MM.1S (cell line): ENCODE results near the gene PDE1C.

Source experiments
- DNase-seq: peaks from one replicate; pipeline ENCODE4 v3.0.0-alpha.2; 2015
- H2AFZ ChIP-seq: fragments of 300-600 bp; sonication (generic); 2 replicates; pipeline ENCODE4 v1.6.0; 2016; ENCODE audit warnings: antibody characterized with exemption, low read length
- H3F3A ChIP-seq: fragments of 300-600 bp; sonication (generic); 2 replicates; pipeline ENCODE4 v1.6.1; 2016; ENCODE audit warnings: mild to moderate bottlenecking, antibody characterized with exemption, low read length, moderate library complexity, mixed read lengths; ENCODE audit not compliant: insufficient read depth
- H3K27ac ChIP-seq: fragments of 300-600 bp; sonication (generic); 2 replicates; pipeline ENCODE4 v1.5.1; 2016; ENCODE audit warnings: mild to moderate bottlenecking, low read length
- H3K27me3 ChIP-seq: fragments of 300-600 bp; sonication (generic); replicated peaks from 2 replicates; pipeline ENCODE4 v1.6.0; 2016; ENCODE audit warnings: low read length; ENCODE audit not compliant: insufficient read depth
- H3K36me3 ChIP-seq: fragments of 300-600 bp; sonication (generic); replicated peaks from 2 replicates; pipeline ENCODE4 v1.6.1; 2016; ENCODE audit warnings: mild to moderate bottlenecking, low read length, mixed read lengths; ENCODE audit not compliant: insufficient read depth
- H3K4me1 ChIP-seq: fragments of 300-600 bp; sonication (generic); 2 replicates; pipeline ENCODE4 v1.6.1; 2016; ENCODE audit warnings: low read length, mixed read lengths
- H3K4me2 ChIP-seq: fragments of 300-600 bp; sonication (generic); 2 replicates; pipeline ENCODE4 v1.6.0; 2016; ENCODE audit warnings: low read depth, low read length
- H3K4me3 ChIP-seq: fragments of 300-600 bp; sonication (generic); 2 replicates; pipeline ENCODE4 v1.5.1; 2016; ENCODE audit warnings: low read length, mixed read lengths
- H3K79me2 ChIP-seq: fragments of 300-600 bp; sonication (generic); 2 replicates; pipeline ENCODE4 v1.6.1; 2016; ENCODE audit warnings: mixed run types, low read length, mixed read lengths
- H3K9ac ChIP-seq: fragments of 300-600 bp; sonication (generic); 2 replicates; pipeline ENCODE4 v1.6.1; 2016; ENCODE audit warnings: low read length, mixed read lengths
- H3K9me2 ChIP-seq: fragments of 300-600 bp; sonication (generic); replicated peaks from 2 replicates; pipeline ENCODE4 v1.6.1; 2016; ENCODE audit warnings: mild to moderate bottlenecking, low read length, mixed read lengths; ENCODE audit not compliant: insufficient read depth
- H3K9me3 ChIP-seq: fragments of 300-600 bp; sonication (generic); replicated peaks from 2 replicates; pipeline ENCODE4 v1.6.1; 2016; ENCODE audit warnings: mild to moderate bottlenecking, low read length, mixed read lengths; ENCODE audit not compliant: insufficient read depth
- H4K20me1 ChIP-seq: fragments of 300-600 bp; sonication (generic); 2 replicates; pipeline ENCODE4 v1.6.1; 2016; ENCODE audit warnings: mild to moderate bottlenecking, low read length, moderate library complexity, mixed read lengths; ENCODE audit not compliant: insufficient read depth
- CTCF ChIP-seq: fragments of 300-600 bp; sonication (generic); IDR thresholded peaks from 2 replicates; pipeline ENCODE4 v1.5.1; 2016; ENCODE audit warnings: antibody characterized with exemption, low read length, mixed read lengths
- EZH2 ChIP-seq: fragments of 300-600 bp; sonication (generic); optimal IDR thresholded peaks from 2 replicates; pipeline ENCODE3; 2017; ENCODE audit warnings: low read depth, mild to moderate bottlenecking, antibody characterized with exemption, low read length, mixed read lengths
- EZH2phosphoT487 ChIP-seq: fragments of 300-600 bp; sonication (generic); IDR thresholded peaks from 2 replicates; pipeline ENCODE4 v1.6.1; 2018; ENCODE audit warnings: antibody characterized with exemption, low read length

Gene PDE1C

GRCh38 chr7:31957090-31957720 is 113.0 kb downstream of the PDE1C start:
- Histone ChIP-seq H3K4me3 (no peak overlapping the region), H4K20me1 (no peaks in the 10 kb centered on the region), H3K79me2 (no peaks in the 10 kb centered on the region), H3K4me2 (no peak overlapping the region), H3K9me2 (no peaks in the 10 kb centered on the region), H3K36me3 (no peaks in the 10 kb centered on the region), H3K9ac (no peak overlapping the region), H3K9me3 (no peaks in the 10 kb centered on the region), H3K27ac (no peak overlapping the region), H3F3A (no peaks in the 10 kb centered on the region), H3K27me3 (no peaks in the 10 kb centered on the region), H2AFZ (no peak overlapping the region), H3K4me1 (no peaks in the 10 kb centered on the region)
- DNase-seq: no peak
- TF ChIP-seq CTCF (no peak), EZH2 (no peak), EZH2phosphoT487 (no peak)

- Histone ChIP-seq H4K20me1 (no peaks in the 10 kb centered on the region), H3K4me2 (no peak overlapping the region), H2AFZ (no peak overlapping the region), H3K27me3 (no peaks in the 10 kb centered on the region), H3K36me3 (no peaks in the 10 kb centered on the region), H3K4me1 (no peaks in the 10 kb centered on the region), H3F3A (no peaks in the 10 kb centered on the region), H3K27ac (no peak overlapping the region), H3K9me3 (no peaks in the 10 kb centered on the region), H3K79me2 (no peaks in the 10 kb centered on the region), H3K4me3 (no peak overlapping the region), H3K9ac (no peak overlapping the region), H3K9me2 (no peaks in the 10 kb centered on the region)
- TF ChIP-seq EZH2phosphoT487 (no peak), EZH2 (no peak), CTCF (no peak)
- DNase-seq: no peak
Observed at GRCh38 chr7:31955641-31956040, 114.6 kb downstream of the PDE1C start.

- Histone ChIP-seq H2AFZ (no peak overlapping the region), H3K27ac (no peak overlapping the region), H3K36me3 (no peaks in the 10 kb centered on the region), H3K27me3 (no peaks in the 10 kb centered on the region), H3K9ac (no peak overlapping the region), H3K4me3 (no peak overlapping the region), H3K9me3 (no peaks in the 10 kb centered on the region), H3K9me2 (no peaks in the 10 kb centered on the region), H4K20me1 (no peaks in the 10 kb centered on the region), H3F3A (no peaks in the 10 kb centered on the region), H3K4me1 (no peaks in the 10 kb centered on the region), H3K79me2 (no peaks in the 10 kb centered on the region), H3K4me2 (no peak overlapping the region)
- DNase-seq: no peak
- TF ChIP-seq EZH2phosphoT487 (no peak), CTCF (no peak), EZH2 (no peak)
Observed at GRCh38 chr7:31955021-31955420, 115.2 kb downstream of the PDE1C start.
